Erythroblast (primary cell): Measurements from ENCODE around the gene PLIN5.

Source experiments
- DNase-seq, 2 experiments: peaks; one replicate each; lab custom pipeline; 2025; lab: John Stamatoyannopoulos, UW
- GATA1 ChIP-seq: IDR thresholded peaks from 2 replicates; pipeline ENCODE4 v1.6.1; 2011; ENCODE audit warnings: low read depth, mild to moderate bottlenecking, control low read depth, low read length, moderate library complexity
- POLR2A ChIP-seq: IDR thresholded peaks from 2 replicates; pipeline ENCODE4 v1.6.1; 2011; ENCODE audit warnings: mild to moderate bottlenecking, low read length

Gene PLIN5

DNA sequence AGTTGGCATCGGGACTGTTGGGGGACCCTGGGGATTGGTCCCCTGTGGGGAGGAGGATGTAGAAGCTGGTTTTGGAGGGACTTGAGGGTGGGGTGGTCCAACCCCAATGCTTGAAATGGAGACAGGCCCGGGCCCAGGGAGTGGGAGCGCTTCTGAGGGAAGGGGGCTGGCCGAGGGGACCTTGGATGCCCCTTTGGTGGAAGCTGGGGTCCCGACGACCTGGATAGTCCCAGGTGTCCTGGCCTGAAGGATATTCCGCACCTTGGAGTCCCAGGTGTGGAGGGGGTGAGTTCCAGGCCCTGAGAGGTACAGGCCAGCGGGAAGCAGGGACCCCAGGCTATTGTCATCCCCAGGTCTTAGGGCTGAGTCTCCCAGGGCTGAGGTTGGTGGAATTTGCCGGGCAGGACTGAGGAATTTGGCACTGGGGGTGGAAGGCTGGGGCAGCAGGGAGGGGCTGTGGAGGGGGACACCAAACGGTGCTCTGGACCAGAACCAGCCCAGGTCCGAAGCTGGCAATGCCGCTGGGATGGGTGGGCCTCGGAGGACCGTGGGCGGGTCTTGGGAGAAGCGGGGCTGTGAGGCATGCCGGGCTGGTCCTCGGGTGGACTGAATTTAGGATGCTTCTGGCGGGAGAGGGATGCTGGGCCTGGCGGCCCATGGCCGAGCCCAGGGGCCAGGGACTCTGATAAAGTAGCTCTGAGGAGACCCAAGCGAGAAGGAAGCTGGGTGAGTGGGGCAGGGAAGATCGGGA is 61.1 kb downstream of the PLIN5 start:
- DNase-seq: no peak
- TF ChIP-seq POLR2A (no peak), GATA1 (no peak)

DNA sequence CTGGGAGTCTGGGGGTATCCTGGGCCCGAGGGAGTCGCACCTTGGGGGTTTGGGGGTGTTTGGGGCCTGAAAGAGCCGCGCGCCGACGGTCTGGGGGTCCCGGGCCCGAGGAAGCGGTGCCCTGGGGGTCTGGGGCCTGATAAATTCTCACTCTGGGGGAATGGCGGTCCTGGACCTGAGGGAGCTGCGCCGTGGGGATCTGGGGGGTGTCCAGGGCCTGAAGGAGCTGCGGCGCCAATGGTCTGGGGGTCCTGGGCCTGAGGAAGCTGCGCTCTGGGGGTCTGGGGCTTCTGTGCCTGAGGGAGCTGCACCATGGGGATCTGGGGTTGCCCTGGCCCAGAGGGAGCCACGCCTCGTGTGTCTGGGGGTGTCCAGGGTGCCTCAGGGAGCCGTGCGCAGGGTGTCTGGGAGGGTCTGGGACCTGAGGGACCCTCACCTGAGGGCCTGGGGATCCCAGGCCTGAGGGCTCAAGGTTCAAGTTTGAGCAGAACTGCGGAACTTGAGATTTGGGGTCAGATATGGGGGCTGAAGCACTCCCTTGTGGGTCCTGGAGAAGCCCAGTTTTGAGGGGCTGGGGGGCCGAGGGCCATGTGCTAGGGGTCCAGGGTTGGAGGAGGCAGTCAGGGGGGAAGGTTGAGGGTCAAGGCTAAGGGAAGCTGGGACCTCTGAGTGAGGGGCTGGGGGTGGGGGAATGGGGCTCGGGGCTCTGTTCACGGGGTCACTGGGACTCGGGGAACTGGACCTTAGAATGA is 61.8 kb downstream of the PLIN5 start:
- no peak for DNase-seq
- TF ChIP-seq POLR2A (no peak), GATA1 (no peak)
